RWPE2 (cell line): ENCODE results near the gene SRMS.

Experiments
- ATAC-seq: fragments of 200-7000 bp; cut with Tn5 transposase; 3 replicates; pipeline ENCODE4 v1.9.1; 2021; ENCODE audit warnings: low read depth
- DNase-seq: peaks from one replicate; pipeline ENCODE4 v3.0.0-alpha.2; 2020; ENCODE audit warnings: low spot score
- H3K27ac ChIP-seq: fragments of 450-650 bp; 2 replicates; pipeline ENCODE4 v1.5.1; 2017; ENCODE audit warnings: mild to moderate bottlenecking; ENCODE audit not compliant: poor library complexity, severe bottlenecking
- H3K27me3 ChIP-seq: fragments of 250-450 bp; sonication (Bioruptor Pico); 2 replicates; pipeline ENCODE4 v1.5.1; 2021; ENCODE audit warnings: mild to moderate bottlenecking, moderate library complexity; ENCODE audit not compliant: insufficient read depth, poor library complexity, severe bottlenecking
- H3K36me3 ChIP-seq: fragments of 250-450 bp; sonication (Bioruptor Pico); 2 replicates; pipeline ENCODE4 v1.5.1; 2020; ENCODE audit warnings: low read depth, mild to moderate bottlenecking, moderate library complexity
- H3K4me1 ChIP-seq: fragments of 250-450 bp; sonication (Bioruptor Pico); 2 replicates; pipeline ENCODE4 v1.5.1; 2021; ENCODE audit warnings: mild to moderate bottlenecking, moderate library complexity; ENCODE audit not compliant: insufficient read depth, poor library complexity, severe bottlenecking
- H3K4me3 ChIP-seq: fragments of 250-450 bp; sonication (Bioruptor Pico); 2 replicates; pipeline ENCODE4 v1.5.1; 2021; ENCODE audit warnings: mild to moderate bottlenecking, moderate library complexity; ENCODE audit not compliant: severe bottlenecking
- H3K9me3 ChIP-seq: fragments of 250-450 bp; sonication (Bioruptor Pico); 2 replicates; pipeline ENCODE4 v1.5.1; 2021; ENCODE audit warnings: mild to moderate bottlenecking, moderate library complexity; ENCODE audit not compliant: severe bottlenecking
- CTCF ChIP-seq: fragments of 450-650 bp; IDR thresholded peaks from one replicate; pipeline ENCODE4 v1.5.1; 2017; ENCODE audit warnings: mild to moderate bottlenecking, moderate library complexity; ENCODE audit not compliant: poor library complexity, severe bottlenecking

SRMS gene

GRCh38 chr20:63529180-63529860, 18.2 kb downstream of the SRMS start:
- Histone ChIP-seq H3K27me3 (no peaks in the 10 kb centered on the region), H3K36me3 (peaks cover 20% of the 10 kb centered on the region), H3K4me3 (no peak overlapping the region), H3K27ac (no peak overlapping the region), H3K4me1 (peaks cover 7% of the 10 kb centered on the region), H3K9me3 (no peaks in the 10 kb centered on the region)
- ATAC-seq (peak; percentile 0), DNase-seq (peak; percentile 88)
- TF ChIP-seq CTCF: no peak

- Histone ChIP-seq H3K4me1 (peaks cover 3% of the 10 kb centered on the region), H3K27me3 (no peaks in the 10 kb centered on the region), H3K27ac (no peak overlapping the region), H3K4me3 (no peak overlapping the region), H3K9me3 (peaks cover 10% of the 10 kb centered on the region), H3K36me3 (peaks cover 37% of the 10 kb centered on the region)
- no peak for TF ChIP-seq CTCF
- DNase-seq (no peak), ATAC-seq (no peak)
These were observed 20.4 kb downstream of the SRMS start for GRCh38 chr20:63527184-63527583.

- Histone ChIP-seq H3K27ac (peak overlapping the region; percentile 0), H3K36me3 (peaks cover 43% of the 10 kb centered on the region), H3K4me1 (peaks cover 5% of the 10 kb centered on the region), H3K27me3 (no peaks in the 10 kb centered on the region), H3K4me3 (no peak overlapping the region), H3K9me3 (peaks cover 10% of the 10 kb centered on the region)
- ATAC-seq (peak; percentile 3), DNase-seq (no peak)
- TF ChIP-seq CTCF: no peak
These were observed 21.6 kb downstream of the SRMS start for GRCh38 chr20:63525971-63526370.

GRCh38 chr20:63525185-63525584, 22.4 kb downstream of the SRMS start:
- H3K36me3 ChIP-seq: peaks cover 43% of the 10 kb centered on the region
- DNase-seq (no peak), ATAC-seq (no peak)
- H3K4me1 ChIP-seq: peaks cover 5% of the 10 kb centered on the region
- no peak overlapping the region for H3K4me3 ChIP-seq
- H3K9me3 ChIP-seq: peaks cover 10% of the 10 kb centered on the region
- no peak for TF ChIP-seq CTCF
- H3K27me3 ChIP-seq: no peaks in the 10 kb centered on the region
- peak overlapping the region; percentile 0 for H3K27ac ChIP-seq

GRCh38 chr20:63522981-63523611, 24.5 kb downstream of the SRMS start:
- Histone ChIP-seq H3K4me3 (no peak overlapping the region), H3K36me3 (peaks cover 29% of the 10 kb centered on the region), H3K9me3 (peaks cover 10% of the 10 kb centered on the region), H3K27me3 (no peaks in the 10 kb centered on the region), H3K4me1 (peaks cover 5% of the 10 kb centered on the region), H3K27ac (no peak overlapping the region)
- ATAC-seq (no peak), DNase-seq (peak; percentile 90)
- TF ChIP-seq CTCF: no peak
